HG03045 (cell line): ENCODE measurements around the gene CRYGC.

ENCODE experiments used
- ATAC-seq: cut with Tn5 transposase; IDR thresholded peaks from one replicate; pipeline ENCODE4 v1.9.1; 2021; ENCODE audit warnings: mild to moderate bottlenecking, moderate library complexity; ENCODE audit not compliant: unreplicated experiment

The CRYGC gene

DNA sequence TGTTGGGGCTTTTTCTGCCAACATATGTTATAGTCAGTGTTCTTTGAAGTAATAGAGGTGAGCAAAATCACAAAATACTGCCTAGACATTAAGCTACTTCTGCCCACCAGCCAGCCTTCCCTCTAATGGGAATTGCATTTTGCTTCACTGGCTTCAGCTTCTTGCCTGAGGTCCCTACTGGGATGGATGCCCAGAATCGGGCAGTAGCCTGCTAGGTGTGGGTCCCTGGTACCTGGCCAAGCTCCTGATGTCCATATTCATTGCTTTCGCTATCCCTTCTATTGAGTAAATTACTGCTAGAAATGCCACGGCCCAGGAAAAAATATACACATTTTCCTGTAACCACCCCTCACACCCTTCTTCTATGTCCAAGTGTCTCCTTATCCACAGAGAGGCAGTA, 32.3 kb downstream of the CRYGC start:
- ATAC-seq = no peak

GRCh38 chr2:208096080-208096479, 33.5 kb downstream of the CRYGC start:
- no peak for ATAC-seq

GRCh38 chr2:208093128-208093527, 36.5 kb downstream of the CRYGC start:
- ATAC-seq = no peak

GRCh38 chr2:208092093-208092832, 37.4 kb downstream of the CRYGC start:
- ATAC-seq = no peak

- no peak for ATAC-seq
Observed at GRCh38 chr2:208090420-208090819, 39.2 kb downstream of the CRYGC start.

DNA sequence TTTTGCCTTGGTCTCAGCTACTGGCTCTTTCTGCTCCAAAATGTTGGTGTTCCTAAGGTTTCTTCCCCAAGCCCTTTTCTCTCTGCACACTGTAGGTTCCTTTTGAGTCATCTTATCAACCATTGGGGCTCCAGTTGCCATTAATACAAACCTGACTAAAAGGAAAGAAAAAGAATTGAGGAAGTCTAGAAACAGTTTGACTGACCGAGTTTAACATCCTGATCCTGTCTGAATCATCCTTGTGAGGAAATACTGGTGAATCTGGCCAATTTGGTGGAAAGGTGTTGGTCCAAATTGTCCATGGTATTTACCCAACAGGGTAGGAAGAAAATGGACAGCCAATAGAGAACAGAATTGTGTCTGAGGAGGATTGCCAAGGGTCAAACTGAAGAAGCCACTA, 43.6 kb downstream of the CRYGC start:
- ATAC-seq = no peak

GRCh38 chr2:208083807-208084206, 45.8 kb downstream of the CRYGC start:
- no peak for ATAC-seq
